GM12878 (cell line): ENCODE results near the gene SSNA1.

Experiments
- ATF2 ChIP-seq: IDR thresholded peaks from 2 replicates; pipeline ENCODE4 v1.6.1; 2012; ENCODE audit warnings: low read length, inconsistent platforms
- ATF3 ChIP-seq: IDR thresholded peaks from 2 replicates; pipeline ENCODE4 v1.6.1; 2011; ENCODE audit warnings: low read depth, mild to moderate bottlenecking, low read length, moderate library complexity, borderline replicate concordance; ENCODE audit errors: extremely low read depth
- CEBPB ChIP-seq, 2 experiments: fragments of 150-350 bp in 1 of 2; IDR thresholded peaks; 2 replicates each; pipeline ENCODE4 v1.6.1; 2012 to 2014; ENCODE audit warnings: low read depth in 2 of 2, low read length in 2 of 2, borderline replicate concordance in 1 of 2, inconsistent platforms in 1 of 2
- CHD1 ChIP-seq: IDR thresholded peaks from 2 replicates; pipeline ENCODE4 v1.6.1; 2012; ENCODE audit warnings: low read depth, low read length, improper control_type of control experiment
- CTCF ChIP-seq, 3 experiments: IDR thresholded peaks in 2 of 3; conservative IDR thresholded peaks in 1 of 3; 2 replicates each; pipeline ENCODE4 v1.5.1; 2011; ENCODE audit warnings: low read depth in 3 of 3, low read length in 3 of 3, mild to moderate bottlenecking in 3 of 3, control low read depth in 2 of 3, moderate library complexity in 2 of 3, inconsistent platforms in 1 of 3, mixed read lengths in 1 of 3; ENCODE audit not compliant: control insufficient read depth in 2 of 3, insufficient read depth in 1 of 3; ENCODE audit errors: extremely low read depth in 1 of 3
- ELK1 ChIP-seq: IDR thresholded peaks from 2 replicates; pipeline ENCODE4 v1.6.1; 2012; ENCODE audit warnings: low read depth, low read length, improper control_type of control experiment
- MAX ChIP-seq: IDR thresholded peaks from 2 replicates; pipeline ENCODE4 v1.6.1; 2012; ENCODE audit warnings: low read depth, low read length, improper control_type of control experiment
- POLR2A ChIP-seq: IDR thresholded peaks from 2 replicates; pipeline ENCODE4 v1.6.1; 2011; ENCODE audit warnings: low read depth, mild to moderate bottlenecking, low read length
- RBBP5 ChIP-seq: fragments of 200-600 bp; sonication (generic); conservative IDR thresholded peaks from 2 replicates; pipeline ENCODE4 v1.6.1; 2016
- SMC3 ChIP-seq: IDR thresholded peaks from 2 replicates; pipeline ENCODE4 v1.6.1; 2011; ENCODE audit warnings: low read length, improper control_type of control experiment, borderline replicate concordance
- SRF ChIP-seq, 2 experiments: IDR thresholded peaks; 2 replicates each; pipeline ENCODE4 v1.6.1; 2011; ENCODE audit warnings: low read depth in 2 of 2, low read length in 2 of 2, mild to moderate bottlenecking in 1 of 2, moderate library complexity in 1 of 2
- YY1 ChIP-seq: IDR thresholded peaks from 2 replicates; pipeline ENCODE4 v1.6.1; 2011; ENCODE audit warnings: low read depth, mild to moderate bottlenecking, low read length
- ZNF24 ChIP-seq: fragments of 450-650 bp; IDR thresholded peaks from 2 replicates; pipeline ENCODE4 v1.6.1; 2017; ENCODE audit warnings: antibody characterized with exemption, mild to moderate bottlenecking

GRCh38 chr9:137218212-137218753, 29.8 kb downstream of the SSNA1 start:
- TF ChIP-seq CTCF (IDR thresholded peaks at IDR 0.05 in 2 of 3, conservative IDR thresholded peaks at IDR 0.05 in 1 of 3; ENCODE audit: control insufficient read depth in 2 of 3, extremely low read depth in 1 of 3, insufficient read depth in 1 of 3, low read depth in 3 of 3, low read length in 3 of 3) = no peak
- no peak for TF ChIP-seq CEBPB (IDR thresholded peaks at IDR 0.05; ENCODE audit: borderline replicate concordance in 1 of 2, low read depth in 2 of 2, low read length in 2 of 2)
- TF ChIP-seq ZNF24 = no peak
- TF ChIP-seq CHD1 = no peak
- TF ChIP-seq RBBP5 = no peak
- no peak; the same call in 1 of the 2 replicates for TF ChIP-seq POLR2A
- TF ChIP-seq SRF (IDR thresholded peaks at IDR 0.05; ENCODE audit: low read depth in 2 of 2, low read length in 2 of 2) = no peak
- no peak for TF ChIP-seq SMC3
- TF ChIP-seq ATF2 = no peak
- no peak for TF ChIP-seq YY1
- TF ChIP-seq MAX = no peak
- no peak for TF ChIP-seq ATF3
- no peak for TF ChIP-seq ELK1
